CMK (cell line): ENCODE data around the gene DZIP1.

Experiments
- DNase-seq: peaks from one replicate; pipeline ENCODE4 v3.0.0-alpha.2; 2010; ENCODE audit warnings: low read depth

Gene DZIP1

GRCh38 chr13:95547531-95548167 is 96.9 kb downstream of the DZIP1 start:
- no peak for DNase-seq

GRCh38 chr13:95546919-95547318 is 97.6 kb downstream of the DZIP1 start:
- no peak for DNase-seq

- no peak for DNase-seq
These were observed 100.2 kb downstream of the DZIP1 start for GRCh38 chr13:95544293-95544692.

DNA sequence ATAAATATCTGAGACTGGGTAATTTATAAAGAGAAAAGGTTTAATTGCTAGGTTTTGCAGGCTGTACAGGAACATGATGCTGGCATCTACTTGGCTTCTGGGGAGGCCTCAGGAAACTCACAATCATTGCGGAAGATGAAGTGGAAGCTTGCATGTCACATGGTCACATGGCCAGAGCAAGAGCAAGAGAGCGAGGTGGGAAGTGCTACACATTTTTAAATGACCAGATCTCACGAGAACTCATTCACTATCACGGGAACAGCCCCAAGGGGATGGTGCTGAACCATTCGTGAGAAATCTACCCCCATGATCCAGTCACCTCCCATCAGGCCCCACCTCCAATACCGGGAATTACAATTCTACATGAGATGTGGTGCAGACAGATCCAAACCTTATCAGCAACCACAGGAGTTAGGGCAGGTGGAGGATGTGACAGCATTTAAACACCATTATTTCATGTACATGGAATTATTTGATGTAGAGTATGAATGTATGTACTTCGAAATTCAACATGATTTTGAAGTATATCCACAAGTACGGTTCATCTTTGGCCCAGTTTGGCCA is 102.5 kb downstream of the DZIP1 start:
- no peak for DNase-seq

GRCh38 chr13:95541308-95541707 is 103.2 kb downstream of the DZIP1 start:
- DNase-seq: no peak

DNA sequence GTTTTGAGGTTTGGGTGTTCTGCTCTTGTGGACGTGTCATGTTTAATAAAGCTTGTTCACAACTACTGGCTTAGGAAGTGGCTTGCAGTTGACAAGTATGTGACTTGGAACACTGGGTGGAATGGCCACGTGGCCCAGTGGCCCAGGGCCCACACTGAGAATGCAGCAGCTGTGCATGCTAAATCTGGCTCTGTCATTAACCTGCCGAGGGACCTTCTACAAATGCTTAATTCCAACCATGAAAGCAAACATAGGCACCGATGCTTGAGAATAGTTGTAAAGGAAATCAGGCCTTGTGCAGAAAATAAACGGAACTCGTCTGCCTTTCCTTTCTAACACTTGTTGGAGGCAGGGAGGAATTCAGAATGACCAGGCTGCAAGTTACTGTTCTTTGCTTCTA is 103.6 kb downstream of the DZIP1 start:
- no peak for DNase-seq

DNA sequence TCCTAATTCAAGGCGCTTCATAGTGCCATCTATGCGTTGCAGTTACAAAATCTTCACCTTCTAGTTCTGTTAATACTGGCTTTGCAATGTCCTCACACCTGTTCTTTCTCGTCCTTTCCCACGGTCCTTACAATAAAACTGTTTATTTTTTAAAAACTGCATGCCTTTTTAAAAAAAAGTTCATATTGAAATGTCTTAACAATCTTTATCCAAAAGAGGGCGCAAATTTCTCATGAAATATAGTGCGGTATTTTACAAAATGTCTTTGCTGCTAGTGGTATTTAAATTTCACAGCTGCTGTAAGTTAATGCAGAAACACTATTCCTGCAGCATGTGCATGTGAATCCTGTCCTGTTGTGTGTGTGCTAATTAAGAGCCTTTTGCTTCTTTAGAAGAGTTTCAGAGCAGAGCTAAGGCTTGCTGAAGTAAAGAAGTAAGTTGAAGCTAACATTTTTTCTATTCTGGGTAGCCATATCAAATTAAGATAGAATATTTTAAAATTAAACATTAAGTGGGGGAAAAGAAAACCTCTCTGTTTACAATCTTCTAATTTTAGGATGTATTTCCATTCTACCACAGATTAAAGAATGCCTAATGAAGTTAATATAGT is 107.8 kb downstream of the DZIP1 start:
- no peak for DNase-seq

- no peak for DNase-seq
These were observed 109.3 kb downstream of the DZIP1 start for GRCh38 chr13:95535243-95535642.

GRCh38 chr13:95533545-95534160 is 110.9 kb downstream of the DZIP1 start:
- DNase-seq: no peak

DNA sequence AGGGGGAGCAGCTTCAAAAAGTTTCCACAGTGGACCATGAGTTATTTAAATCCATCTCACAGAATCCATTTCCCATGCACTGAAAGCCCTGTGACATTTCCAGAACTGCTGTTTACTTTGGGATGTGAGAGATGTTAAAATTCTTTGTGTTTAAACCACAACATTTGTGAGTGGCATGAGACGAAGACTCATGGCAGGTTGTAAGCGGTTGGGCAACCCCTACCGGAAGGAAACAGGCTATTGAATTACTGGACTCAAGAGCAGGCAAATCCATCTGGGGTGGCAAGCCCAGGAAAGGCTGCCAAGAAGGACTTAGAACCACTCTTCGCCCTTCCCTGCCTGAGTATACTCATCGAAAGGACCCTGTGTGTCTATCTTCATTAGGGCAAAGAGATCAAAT is 114.3 kb downstream of the DZIP1 start:
- no peak for DNase-seq
